HL-60 (cell line): ENCODE measurements around the gene ZNF566.
"Not testable (repeated sequence)": the region's sequence is repeated elsewhere in the genome, so short reads cannot be mapped to it uniquely, and the experiment has no call there.

Source experiments
- DNase-seq, 2 experiments: peaks; one replicate each; pipeline ENCODE4 v3.0.0-alpha.2; 2010 to 2020; ENCODE audit warnings: low read depth in 1 of 2, low spot score in 1 of 2
- H3K27ac ChIP-seq: fragments of 250-450 bp; sonication (Bioruptor Pico); replicated peaks from 2 replicates; pipeline ENCODE4 v1.5.1; 2020; ENCODE audit warnings: mild to moderate bottlenecking, moderate library complexity
- H3K27me3 ChIP-seq: fragments of 250-450 bp; sonication (Bioruptor Pico); 2 replicates; pipeline ENCODE4 v1.5.1; 2021; ENCODE audit warnings: mild to moderate bottlenecking, moderate library complexity; ENCODE audit not compliant: insufficient read depth, poor library complexity, severe bottlenecking
- H3K4me3 ChIP-seq: replicated peaks from 2 replicates; pipeline ENCODE4 v1.5.1; 2011; ENCODE audit warnings: mild to moderate bottlenecking, control low read depth, low read length; ENCODE audit not compliant: insufficient read depth
- CTCF ChIP-seq: IDR thresholded peaks from one replicate; pipeline ENCODE4 v1.5.1; 2011; ENCODE audit warnings: low read length, control low read depth, inconsistent platforms; ENCODE audit not compliant: insufficient read depth
- GABPA ChIP-seq: IDR thresholded peaks from 2 replicates; pipeline ENCODE4 v1.6.1; 2012; ENCODE audit warnings: low read depth
- POLR2AphosphoS5 ChIP-seq: IDR thresholded peaks from 2 replicates; pipeline ENCODE4 v1.6.1; 2012; ENCODE audit warnings: low read depth
- REST ChIP-seq: IDR thresholded peaks from 2 replicates; pipeline ENCODE4 v1.6.1; 2012; ENCODE audit warnings: low read depth; ENCODE audit not compliant: insufficient replicate concordance
- SPI1 ChIP-seq: IDR thresholded peaks from 2 replicates; pipeline ENCODE4 v1.6.1; 2012; ENCODE audit warnings: low read depth, mild to moderate bottlenecking, borderline replicate concordance

ZNF566 gene

GRCh38 chr19:36497001-36497400 lies 7.6 kb upstream of the ZNF566 start:
- Histone ChIP-seq H3K4me3 (no peak overlapping the region), H3K27ac (no peak overlapping the region), H3K27me3 (no peaks in the 10 kb centered on the region)
- no peak for DNase-seq
- no peak for TF ChIP-seq CTCF
- no peak for TF ChIP-seq SPI1
- no peak for TF ChIP-seq POLR2AphosphoS5
- no peak for TF ChIP-seq GABPA
- no peak for TF ChIP-seq REST

- DNase-seq, result peak; percentile 20 to 25
- H3K4me3 ChIP-seq, H3K27me3 ChIP-seq, H3K27ac ChIP-seq: not testable (repeated sequence)
Observed at GRCh38 chr19:36492689-36493453, 3.5 kb upstream of the ZNF566 start.

GRCh38 chr19:36490846-36491245 lies 1.5 kb upstream of the ZNF566 start:
- H3K4me3 ChIP-seq, H3K27ac ChIP-seq, DNase-seq, H3K27me3 ChIP-seq: not testable (repeated sequence)

GRCh38 chr19:36489920-36490415 lies 607 bp upstream of the ZNF566 start:
- peak overlapping the region; percentile 91 for H3K27ac ChIP-seq
- TF ChIP-seq REST (no peak), SPI1 (no peak), CTCF (no peak), GABPA (no peak), POLR2AphosphoS5 (no peak)
- H3K27me3 ChIP-seq, result no peaks in the 10 kb centered on the region
- peak; percentile 79 to 91 for DNase-seq
- peak overlapping the region; percentile 68 for H3K4me3 ChIP-seq

GRCh38 chr19:36488846-36489117 lies 579 bp downstream of the ZNF566 start:
- Histone ChIP-seq H3K27ac (peak overlapping the region; percentile 91), H3K27me3 (no peaks in the 10 kb centered on the region)
- DNase-seq, result peak in 1 of 2 experiments; percentile 49

More at GRCh38 chr19:36488846-36489117, 579 bp downstream of the ZNF566 start:
- TF ChIP-seq POLR2AphosphoS5, result no peak
- peak overlapping the region; percentile 68 for H3K4me3 ChIP-seq
